A673 (cell line): Measurements from ENCODE around the gene FDXR. TPM values are rescaled to one million over a fixed set of nuclear protein-coding genes. Genes with fewer than 3 reads are reported as not detected.

Source experiments
- BruUV-seq: library from RNA; stranded (reverse); fragments of 400-500 nt; replicated peaks from 2 replicates; lab custom pipeline; 2021; lab: Mats Ljungman, UMichigan
- CTCF ChIA-PET: fragments of 300-600 bp; sonication (Branson Sonifier 250); formaldehyde crosslinking; loops from one replicate; lab custom pipeline; 2022; ENCODE audit warnings: antibody characterized with exemption; lab: Charles Lee
- POLR2A ChIA-PET: fragments of 300-600 bp; sonication (Branson Sonifier 250); formaldehyde crosslinking; loops from one replicate; lab custom pipeline; 2022; ENCODE audit warnings: antibody characterized with exemption; ENCODE audit not compliant: low non-redundant PET; lab: Charles Lee
- DNase-seq: peaks from one replicate; pipeline ENCODE4 v3.0.0-alpha.2; 2015; ENCODE audit warnings: low spot score
- H3K27ac ChIP-seq: fragments of 200-600 bp; sonication (generic); 2 replicates; pipeline ENCODE4 v1.5.1; 2016; ENCODE audit warnings: mixed run types, low read depth, mild to moderate bottlenecking, mixed read lengths, antibody characterized with exemption, low read length; ENCODE audit not compliant: poor library complexity, severe bottlenecking
- H3K27me3 ChIP-seq: fragments of 200-600 bp; sonication (generic); replicated peaks from 2 replicates; pipeline ENCODE4 v1.6.1; 2017; ENCODE audit warnings: mixed run types, low read depth, mild to moderate bottlenecking, mixed read lengths, antibody characterized with exemption, low read length; ENCODE audit not compliant: insufficient read depth, poor library complexity
- H3K36me3 ChIP-seq: fragments of 200-600 bp; sonication (generic); 2 replicates; pipeline ENCODE4 v1.6.1; 2016; ENCODE audit warnings: mixed run types, mild to moderate bottlenecking, mixed read lengths, antibody characterized with exemption, low read length; ENCODE audit not compliant: insufficient read depth, poor library complexity, severe bottlenecking
- H3K4me1 ChIP-seq: fragments of 200-600 bp; sonication (generic); 2 replicates; pipeline ENCODE4 v1.6.1; 2017; ENCODE audit warnings: mixed run types, mild to moderate bottlenecking, mixed read lengths, antibody characterized with exemption, low read length; ENCODE audit not compliant: insufficient read depth, poor library complexity, severe bottlenecking
- H3K4me3 ChIP-seq: fragments of 200-600 bp; sonication (generic); 2 replicates; pipeline ENCODE4 v1.5.1; 2016; ENCODE audit warnings: low read depth, mixed run types, mild to moderate bottlenecking, mixed read lengths, low read length; ENCODE audit not compliant: poor library complexity, severe bottlenecking
- H3K9me3 ChIP-seq: fragments of 200-600 bp; sonication (generic); 2 replicates; pipeline ENCODE4 v1.6.1; 2016; ENCODE audit warnings: mixed run types, low read depth, mild to moderate bottlenecking, mixed read lengths, antibody characterized with exemption, low read length; ENCODE audit not compliant: poor library complexity, severe bottlenecking
- CTCF ChIP-seq: fragments of 300-800, 200-600 bp; sonication (generic); conservative IDR thresholded peaks from 2 replicates; pipeline ENCODE4 v1.5.1; 2017; ENCODE audit warnings: low read depth, mild to moderate bottlenecking, antibody characterized with exemption, low read length, moderate library complexity, mixed read lengths
- EZH2 ChIP-seq: fragments of 200-600 bp; sonication (generic); IDR thresholded peaks from 2 replicates; pipeline ENCODE4 v1.6.1; 2017; ENCODE audit warnings: borderline replicate concordance, low read depth, mild to moderate bottlenecking, mixed read lengths, antibody characterized with exemption, low read length; ENCODE audit not compliant: poor library complexity, severe bottlenecking
- intact Hi-C: fragments of 100-400 bp; cut with micrococcal nuclease; formaldehyde crosslinking; loops from one replicate; pipeline ENCODE4 v1.10.0; 2022; ENCODE audit not compliant: unreplicated experiment
- total RNA-seq: library from RNA; stranded (reverse); gene quantifications from 2 replicates; pipeline ENCODE4 v1.2.3, GENCODE V29; 2021

Gene FDXR
- total RNA-seq, 1 experiment from 2014 or later, result 17.8 TPM

DNA sequence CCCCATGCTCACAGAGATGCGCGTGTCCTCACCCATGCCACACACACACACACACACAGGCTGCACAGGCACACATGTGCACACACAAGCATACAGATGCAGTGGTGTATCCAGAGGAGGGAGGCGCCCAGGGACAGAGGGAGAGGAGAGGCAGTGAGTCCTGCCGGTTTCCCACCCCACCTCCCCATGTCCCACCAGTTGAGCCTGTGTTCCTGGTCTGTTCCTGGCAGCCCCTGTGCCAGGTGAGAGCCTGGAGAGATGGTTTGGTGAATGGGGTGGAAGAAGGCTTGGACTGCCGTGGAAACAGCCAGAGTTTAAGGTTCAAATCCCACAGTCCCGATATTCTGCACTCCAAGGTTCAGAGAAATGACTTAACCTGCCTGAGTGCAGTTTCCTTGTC lies 30.9 kb upstream of the FDXR start:
- H3K9me3 ChIP-seq, result no peaks in the 10 kb centered on the region
- ChIA-PET CTCF (no interaction called here), POLR2A (no interaction called here)
- H3K4me3 ChIP-seq, result no peak overlapping the region
- H3K4me1 ChIP-seq, result no peaks in the 10 kb centered on the region
- H3K27me3 ChIP-seq, result peaks cover 20% of the 10 kb centered on the region
- intact Hi-C loops, result no loop called here
- no peaks in the 10 kb centered on the region for H3K36me3 ChIP-seq
- H3K27ac ChIP-seq, result no peak overlapping the region
- TF ChIP-seq CTCF, result no peak
- no peak for TF ChIP-seq EZH2
- DNase-seq, result no peak
- BruUV-seq, result no TSS peak

DNA sequence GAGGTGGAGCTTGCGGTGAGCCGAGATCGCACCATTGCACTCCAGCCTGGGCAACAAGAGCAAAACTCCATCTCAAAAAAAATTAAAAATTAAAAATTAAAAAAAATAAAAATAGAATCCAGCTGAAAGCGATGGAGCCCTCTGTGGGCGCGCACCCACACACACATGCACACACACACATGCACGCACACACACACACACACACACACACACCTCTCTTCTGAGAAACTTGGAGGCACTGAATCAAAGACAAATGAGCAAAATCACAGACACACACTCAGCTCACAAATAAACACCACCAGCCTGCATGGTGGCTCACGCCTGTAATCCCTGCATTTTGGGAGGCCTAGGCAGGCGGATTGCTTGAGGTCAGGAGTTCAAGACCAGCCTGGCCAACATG lies 30.2 kb upstream of the FDXR start:
- Histone ChIP-seq H3K4me3 (no peak overlapping the region), H3K9me3 (no peaks in the 10 kb centered on the region), H3K27me3 (peaks cover 22% of the 10 kb centered on the region), H3K27ac (no peak overlapping the region), H3K36me3 (no peaks in the 10 kb centered on the region), H3K4me1 (no peaks in the 10 kb centered on the region)
- ChIA-PET CTCF (no interaction called here), POLR2A (no interaction called here)
- no TSS peak for BruUV-seq
- DNase-seq, result no peak
- intact Hi-C loops, result no loop called here
- TF ChIP-seq EZH2, result no peak
- TF ChIP-seq CTCF, result no peak

DNA sequence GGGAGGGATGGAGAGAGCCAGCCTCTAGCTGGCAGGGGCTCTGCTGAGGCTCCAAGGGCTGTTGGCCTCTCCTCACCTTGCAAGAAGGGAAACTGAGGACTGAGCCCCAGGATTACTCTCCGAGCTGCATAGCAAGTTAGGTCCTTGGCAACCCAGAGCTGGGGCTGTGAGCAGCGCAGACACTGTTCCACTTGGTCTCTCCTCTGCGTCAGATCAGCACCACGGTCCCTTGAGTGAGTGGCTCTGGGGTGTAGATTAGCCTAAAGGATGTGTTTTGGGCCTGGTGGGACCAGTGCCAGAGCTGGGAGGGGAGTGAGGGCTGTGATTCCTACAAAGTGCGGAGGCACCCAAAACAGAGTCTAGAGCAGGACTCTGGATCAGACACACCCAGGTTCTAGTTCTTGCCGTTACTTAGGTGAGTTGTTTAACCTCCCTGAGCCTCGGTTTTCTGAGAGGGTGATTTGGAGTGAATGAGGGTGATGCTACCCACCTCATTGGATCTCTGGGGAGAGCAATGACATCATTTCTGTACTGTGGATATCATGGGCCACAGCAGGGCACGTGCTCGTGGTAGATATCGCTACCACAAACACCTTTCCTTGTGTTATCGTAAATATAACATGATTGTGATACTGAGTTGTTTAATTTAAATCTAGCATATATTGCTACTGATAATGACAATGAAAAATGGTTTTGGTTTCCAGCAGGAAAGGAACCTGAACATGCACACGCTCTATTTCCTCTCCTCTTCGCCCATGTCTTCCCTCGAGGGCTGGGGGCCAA lies 28.8 kb upstream of the FDXR start:
- Histone ChIP-seq H3K27ac (no peak overlapping the region), H3K36me3 (no peaks in the 10 kb centered on the region), H3K27me3 (peaks cover 32% of the 10 kb centered on the region), H3K9me3 (no peaks in the 10 kb centered on the region), H3K4me1 (no peaks in the 10 kb centered on the region), H3K4me3 (no peak overlapping the region)
- TF ChIP-seq EZH2 (no peak), CTCF (no peak)
- no peak for DNase-seq
- BruUV-seq, result no TSS peak
- CTCF ChIA-PET, result no interaction called here
- intact Hi-C loops, result no loop called here
- POLR2A ChIA-PET, result no interaction called here
